Measurements from ENCODE around the gene CHN1.

CHN1 gene

DNA sequence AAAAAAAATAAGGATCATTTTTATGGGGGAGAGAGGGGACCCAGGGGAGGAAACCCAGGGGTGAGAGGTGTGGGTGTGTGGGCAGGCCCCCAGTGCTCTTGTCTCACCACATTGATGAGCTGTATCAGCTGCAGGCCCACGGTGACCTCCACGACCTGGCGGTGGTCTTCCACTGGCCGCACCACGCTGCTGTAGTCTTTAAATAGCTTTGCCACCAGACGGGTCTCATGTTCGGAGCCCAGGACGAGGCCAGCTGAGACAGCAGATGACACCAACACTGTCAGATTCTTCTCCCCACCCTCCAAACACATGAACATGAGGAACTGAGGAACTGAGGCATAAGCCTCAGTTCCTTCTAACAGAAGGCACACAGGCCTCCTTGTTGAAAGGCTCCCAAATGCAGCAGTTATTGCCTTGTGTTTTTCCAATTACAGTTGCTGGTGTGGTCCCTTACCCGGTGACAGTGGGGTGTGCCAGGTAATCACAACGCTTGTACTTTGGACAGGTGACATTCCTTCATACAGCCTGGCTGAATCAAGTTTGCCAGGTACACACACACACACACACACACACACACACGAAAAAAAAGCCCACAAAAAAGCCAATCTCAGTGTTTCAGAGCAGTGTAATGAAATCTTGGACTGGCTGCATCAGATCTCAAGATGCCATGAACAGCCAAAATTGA is 245.7 kb downstream of the CHN1 start:
- Histone ChIP-seq H3K36me3 (ENCODE audit: control insufficient read depth in 5 of 5, insufficient read depth in 5 of 5, low read length in 5 of 5) (no peaks in the 10 kb centered on the region), H3K4me1 (ENCODE audit: control insufficient read depth in 5 of 5, insufficient read depth in 5 of 5, low read length in 5 of 5) (no peaks in the 10 kb centered on the region), H3K27ac (ENCODE audit: low read depth, low read length) (no peak overlapping the region), H3K4me3 (ENCODE audit: low read depth in 1 of 5, low read length in 5 of 5) (no peak overlapping the region), H3K9ac (ENCODE audit: low read length in 5 of 5) (no peak overlapping the region), H3K27me3 (ENCODE audit: control insufficient read depth in 5 of 5, insufficient read depth in 4 of 5, low read length in 5 of 5) (peaks cover 0 to 5% (median 0%) of the 10 kb centered on the region in 5 donors), H3K9me3 (ENCODE audit: control insufficient read depth in 5 of 5, low read length in 5 of 5) (no peaks in the 10 kb centered on the region)

- Histone ChIP-seq H3K9me3 (ENCODE audit: control insufficient read depth in 5 of 5, low read length in 5 of 5) (no peaks in the 10 kb centered on the region), H3K9ac (ENCODE audit: low read length in 5 of 5) (no peak overlapping the region), H3K4me1 (ENCODE audit: control insufficient read depth in 5 of 5, insufficient read depth in 5 of 5, low read length in 5 of 5) (no peaks in the 10 kb centered on the region), H3K27ac (ENCODE audit: low read depth, low read length) (no peak overlapping the region), H3K27me3 (ENCODE audit: control insufficient read depth in 5 of 5, insufficient read depth in 4 of 5, low read length in 5 of 5) (peaks cover 0 to 3% (median 0%) of the 10 kb centered on the region in 5 donors), H3K4me3 (ENCODE audit: low read depth in 1 of 5, low read length in 5 of 5) (no peak overlapping the region), H3K36me3 (ENCODE audit: control insufficient read depth in 5 of 5, insufficient read depth in 5 of 5, low read length in 5 of 5) (no peaks in the 10 kb centered on the region)
These were observed 248.4 kb downstream of the CHN1 start for GRCh38 chr2:174756743-174757142.

- H3K9me3 ChIP-seq (ENCODE audit: control insufficient read depth in 5 of 5, low read length in 5 of 5): no peaks in the 10 kb centered on the region
- peaks cover 0 to 9% (median 0%) of the 10 kb centered on the region in 5 donors for H3K4me1 ChIP-seq (ENCODE audit: control insufficient read depth in 5 of 5, insufficient read depth in 5 of 5, low read length in 5 of 5)
- H3K27me3 ChIP-seq (ENCODE audit: control insufficient read depth in 5 of 5, insufficient read depth in 4 of 5, low read length in 5 of 5): no peaks in the 10 kb centered on the region
- H3K4me3 ChIP-seq (ENCODE audit: low read depth in 1 of 5, low read length in 5 of 5): no peak overlapping the region
- no peak overlapping the region for H3K9ac ChIP-seq (ENCODE audit: low read length in 5 of 5)
- H3K27ac ChIP-seq (ENCODE audit: low read depth, low read length): no peak overlapping the region
- H3K36me3 ChIP-seq (ENCODE audit: control insufficient read depth in 5 of 5, insufficient read depth in 5 of 5, low read length in 5 of 5): no peaks in the 10 kb centered on the region
These were observed 252.0 kb downstream of the CHN1 start for GRCh38 chr2:174753038-174753633.

DNA sequence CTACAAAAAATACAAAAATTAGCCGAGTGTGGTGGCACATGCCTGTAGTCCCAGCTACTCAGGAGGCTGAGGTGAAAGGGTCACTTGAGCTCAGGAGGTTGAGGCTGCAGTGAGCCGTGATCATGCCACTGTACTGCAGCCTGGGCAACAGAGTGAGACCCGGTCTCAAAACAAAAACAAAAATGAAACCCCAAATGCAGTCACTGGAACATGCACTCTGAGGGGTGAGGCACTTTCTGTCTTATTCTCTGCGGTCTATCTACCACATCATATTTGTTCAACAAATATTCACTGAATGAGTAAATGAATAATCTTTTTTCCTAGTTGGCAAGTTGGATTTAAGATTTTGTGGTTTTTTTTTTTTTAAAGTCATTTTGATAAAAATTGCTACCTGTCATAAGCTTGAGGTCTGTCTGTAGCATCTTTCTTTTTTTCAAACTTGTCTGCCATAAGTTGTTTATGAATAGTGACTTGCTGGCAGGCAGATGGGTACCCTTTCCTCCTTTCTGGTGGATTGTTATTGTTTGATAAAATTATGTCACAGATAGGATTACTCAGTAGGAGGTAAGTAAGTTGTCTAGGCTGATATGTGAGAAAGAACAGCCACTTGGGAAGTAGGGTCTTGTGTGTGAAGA is 252.7 kb downstream of the CHN1 start:
- Histone ChIP-seq H3K9ac (ENCODE audit: low read length in 5 of 5) (no peak overlapping the region), H3K27ac (ENCODE audit: low read depth, low read length) (no peak overlapping the region), H3K9me3 (ENCODE audit: control insufficient read depth in 5 of 5, low read length in 5 of 5) (no peaks in the 10 kb centered on the region), H3K4me3 (ENCODE audit: low read depth in 1 of 5, low read length in 5 of 5) (no peak overlapping the region), H3K4me1 (ENCODE audit: control insufficient read depth in 5 of 5, insufficient read depth in 5 of 5, low read length in 5 of 5) (peaks cover 0 to 9% (median 0%) of the 10 kb centered on the region in 5 donors), H3K36me3 (ENCODE audit: control insufficient read depth in 5 of 5, insufficient read depth in 5 of 5, low read length in 5 of 5) (no peaks in the 10 kb centered on the region), H3K27me3 (ENCODE audit: control insufficient read depth in 5 of 5, insufficient read depth in 4 of 5, low read length in 5 of 5) (no peaks in the 10 kb centered on the region)

GRCh38 chr2:174750923-174751441 is 254.2 kb downstream of the CHN1 start:
- Histone ChIP-seq H3K9me3 (ENCODE audit: control insufficient read depth in 5 of 5, low read length in 5 of 5) (no peaks in the 10 kb centered on the region), H3K27me3 (ENCODE audit: control insufficient read depth in 5 of 5, insufficient read depth in 4 of 5, low read length in 5 of 5) (no peaks in the 10 kb centered on the region), H3K27ac (ENCODE audit: low read depth, low read length) (no peak overlapping the region), H3K9ac (ENCODE audit: low read length in 5 of 5) (no peak overlapping the region), H3K36me3 (ENCODE audit: control insufficient read depth in 5 of 5, insufficient read depth in 5 of 5, low read length in 5 of 5) (no peaks in the 10 kb centered on the region), H3K4me3 (ENCODE audit: low read depth in 1 of 5, low read length in 5 of 5) (no peak overlapping the region), H3K4me1 (ENCODE audit: control insufficient read depth in 5 of 5, insufficient read depth in 5 of 5, low read length in 5 of 5) (peaks cover 0 to 9% (median 0%) of the 10 kb centered on the region in 5 donors)

- Histone ChIP-seq H3K36me3 (ENCODE audit: control insufficient read depth in 5 of 5, insufficient read depth in 5 of 5, low read length in 5 of 5) (no peaks in the 10 kb centered on the region), H3K27ac (ENCODE audit: low read depth, low read length) (no peak overlapping the region), H3K27me3 (ENCODE audit: control insufficient read depth in 5 of 5, insufficient read depth in 4 of 5, low read length in 5 of 5) (no peaks in the 10 kb centered on the region), H3K4me1 (ENCODE audit: control insufficient read depth in 5 of 5, insufficient read depth in 5 of 5, low read length in 5 of 5) (peaks cover 0 to 9% (median 0%) of the 10 kb centered on the region in 5 donors), H3K9ac (ENCODE audit: low read length in 5 of 5) (no peak overlapping the region), H3K4me3 (ENCODE audit: low read depth in 1 of 5, low read length in 5 of 5) (no peak overlapping the region), H3K9me3 (ENCODE audit: control insufficient read depth in 5 of 5, low read length in 5 of 5) (no peaks in the 10 kb centered on the region)
These were observed 255.4 kb downstream of the CHN1 start for GRCh38 chr2:174749793-174750192.

- Histone ChIP-seq H3K27ac (ENCODE audit: low read depth, low read length) (no peak overlapping the region), H3K36me3 (ENCODE audit: control insufficient read depth in 5 of 5, insufficient read depth in 5 of 5, low read length in 5 of 5) (no peaks in the 10 kb centered on the region), H3K27me3 (ENCODE audit: control insufficient read depth in 5 of 5, insufficient read depth in 4 of 5, low read length in 5 of 5) (no peaks in the 10 kb centered on the region), H3K9me3 (ENCODE audit: control insufficient read depth in 5 of 5, low read length in 5 of 5) (no peaks in the 10 kb centered on the region), H3K9ac (ENCODE audit: low read length in 5 of 5) (no peak overlapping the region), H3K4me3 (ENCODE audit: low read depth in 1 of 5, low read length in 5 of 5) (no peak overlapping the region), H3K4me1 (ENCODE audit: control insufficient read depth in 5 of 5, insufficient read depth in 5 of 5, low read length in 5 of 5) (peaks cover 0 to 9% (median 0%) of the 10 kb centered on the region in 5 donors)
These were observed 256.2 kb downstream of the CHN1 start for GRCh38 chr2:174748948-174749347.
